ENCODE data around the gene OVOL1.

The OVOL1 gene

GRCh38 chr11:65777821-65778361, 9.0 kb upstream of the OVOL1 start:
- no peak for DNase-seq (ENCODE audit: low read depth)

GRCh38 chr11:65778431-65778900, 8.4 kb upstream of the OVOL1 start:
- no peak for DNase-seq (ENCODE audit: low read depth)

GRCh38 chr11:65778901-65779668, 7.8 kb upstream of the OVOL1 start:
- no peak for DNase-seq (ENCODE audit: low read depth)

- no peak for DNase-seq (ENCODE audit: low read depth)
These were observed 7.3 kb upstream of the OVOL1 start for GRCh38 chr11:65779669-65779918.

- peak; percentile 10 for DNase-seq (ENCODE audit: low read depth)
These were observed 6.7 kb upstream of the OVOL1 start for GRCh38 chr11:65779919-65780769.

GRCh38 chr11:65780770-65781151, 6.1 kb upstream of the OVOL1 start, which contains the start of gene AP5B1:
AP5B1 (minus strand) TSS chr11:65780976; CDS start chr11:65780591, 385 bp downstream.
- DNase-seq (ENCODE audit: low read depth): no peak

GRCh38 chr11:65781152-65781961, 5.5 kb upstream of the OVOL1 start:
- no peak for DNase-seq (ENCODE audit: low read depth)

- DNase-seq (ENCODE audit: low read depth): no peak
These were observed 4.7 kb upstream of the OVOL1 start for GRCh38 chr11:65781962-65782815.

- DNase-seq (ENCODE audit: low read depth): no peak
These were observed 4.0 kb upstream of the OVOL1 start for GRCh38 chr11:65782816-65783228.

- DNase-seq (ENCODE audit: low read depth): no peak
These were observed 1.4 kb upstream of the OVOL1 start for GRCh38 chr11:65785319-65786007.

GRCh38 chr11:65786008-65786785, 666 bp upstream of the OVOL1 start:
- no peak for DNase-seq (ENCODE audit: low read depth)

GRCh38 chr11:65787649-65788622, 1.1 kb downstream of the OVOL1 start:
- DNase-seq (ENCODE audit: low read depth): no peak

GRCh38 chr11:65788821-65789220, 2.0 kb downstream of the OVOL1 start:
- DNase-seq (ENCODE audit: low read depth): no peak

- DNase-seq (ENCODE audit: low read depth): no peak
These were observed 2.6 kb downstream of the OVOL1 start for GRCh38 chr11:65789230-65790103.

GRCh38 chr11:65790104-65790901, 3.4 kb downstream of the OVOL1 start:
- no peak for DNase-seq (ENCODE audit: low read depth)

GRCh38 chr11:65790902-65791650, 4.2 kb downstream of the OVOL1 start:
- DNase-seq (ENCODE audit: low read depth): no peak

Data from HS-5 (cell line).